ENCODE results near the gene PPP1R18. TPM values are rescaled to one million over a fixed set of nuclear protein-coding genes. Genes with fewer than 3 reads are reported as not detected.

PPP1R18 gene
- total RNA-seq, 2 donors from 2014 or later = 12.2 to 21.9 TPM

DNA sequence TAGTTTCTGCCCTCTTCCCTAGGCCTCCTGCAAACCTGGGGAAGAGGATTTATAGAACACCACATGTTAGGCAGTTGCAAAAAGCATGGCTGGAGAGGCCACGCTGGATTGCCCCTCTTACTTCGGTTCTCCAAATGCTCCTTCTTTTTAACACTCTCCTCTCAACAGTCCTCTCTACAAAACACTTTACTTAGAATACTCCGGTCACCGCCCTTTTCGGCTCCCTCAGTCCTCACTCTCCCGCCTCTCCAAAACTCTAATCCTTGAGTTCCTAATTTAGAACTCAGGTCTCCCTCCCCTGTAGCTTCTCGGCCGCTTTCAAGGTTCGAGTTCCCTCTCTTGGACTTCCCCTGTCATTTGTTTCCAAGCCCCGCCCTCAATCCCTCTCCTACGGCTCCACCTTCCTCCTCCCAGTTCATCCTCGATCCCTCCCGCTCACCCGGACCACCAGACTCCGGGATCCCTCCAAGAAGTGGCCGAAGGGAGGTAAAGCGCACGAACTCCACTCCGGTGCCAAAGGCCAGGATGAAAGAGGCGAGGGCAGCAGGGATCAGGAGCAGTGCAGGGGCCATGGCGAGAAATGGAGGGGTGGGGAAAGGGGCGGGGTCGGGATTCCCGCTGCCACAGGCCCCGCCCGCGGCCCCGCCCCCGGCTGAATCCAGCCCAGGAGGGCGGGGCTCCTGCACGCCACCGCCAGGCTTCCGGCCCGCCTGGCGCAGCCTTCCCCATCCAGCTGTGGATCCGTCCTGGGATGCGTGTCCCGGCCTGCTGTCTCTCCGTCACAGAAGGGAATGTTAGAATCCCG is 4.2 kb upstream of the PPP1R18 start, which contains the start of gene NRM:
NRM (minus strand) TSS at position 582 of the 805 bp plus-strand sequence; CDS start at position 572, 10 bp downstream.
- WGBS = under 1% methylated on average over 40 of the region's 40 CpGs
- DNase-seq (ENCODE audit: low spot score) = peak; percentile 87
- intact Hi-C loops (cut with DNase I) = no loop called here

DNA sequence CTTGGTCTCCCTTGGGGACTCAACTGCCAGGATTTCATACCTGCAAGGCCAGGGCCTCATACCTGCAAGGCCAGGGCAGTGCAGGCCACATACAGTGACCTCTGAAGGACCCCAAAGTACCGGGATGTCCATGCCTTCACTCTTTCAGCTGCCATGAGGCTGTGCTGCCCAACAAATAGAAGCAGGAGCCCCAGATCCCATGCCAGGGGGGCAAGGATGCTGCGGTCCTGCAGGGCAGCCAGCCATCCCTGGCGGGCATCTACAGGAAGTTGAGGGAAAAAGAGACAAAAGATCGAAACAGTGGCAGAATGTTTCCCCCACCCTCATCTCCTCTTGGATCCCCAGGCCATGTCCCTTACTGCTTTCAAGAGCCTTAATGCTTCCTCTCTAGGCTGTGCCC is 3.5 kb upstream of the PPP1R18 start:
- Histone ChIP-seq H3K4me3 (peak overlapping the region in 1 of 2 donors; percentile 52), H3K9me3 (no peaks in the 10 kb centered on the region), H3K36me3 (no peaks in the 10 kb centered on the region), H3K27ac (peak overlapping the region; percentile 85 to 86), H3K4me1 (replicated peaks) (no peaks in the 10 kb centered on the region), H3K27me3 (replicated peaks; ENCODE audit: insufficient read depth) (no peaks in the 10 kb centered on the region)
- intact Hi-C loops (cut with DNase I) = loop anchor here (5.0 kb wide), 1 partner anchor 73 kb away; the partner anchor contains the start of genes MRPS18B and PPP1R10
- WGBS = 14% methylated on average over 4 of the region's 4 CpGs
- TF ChIP-seq, protein P1, sequence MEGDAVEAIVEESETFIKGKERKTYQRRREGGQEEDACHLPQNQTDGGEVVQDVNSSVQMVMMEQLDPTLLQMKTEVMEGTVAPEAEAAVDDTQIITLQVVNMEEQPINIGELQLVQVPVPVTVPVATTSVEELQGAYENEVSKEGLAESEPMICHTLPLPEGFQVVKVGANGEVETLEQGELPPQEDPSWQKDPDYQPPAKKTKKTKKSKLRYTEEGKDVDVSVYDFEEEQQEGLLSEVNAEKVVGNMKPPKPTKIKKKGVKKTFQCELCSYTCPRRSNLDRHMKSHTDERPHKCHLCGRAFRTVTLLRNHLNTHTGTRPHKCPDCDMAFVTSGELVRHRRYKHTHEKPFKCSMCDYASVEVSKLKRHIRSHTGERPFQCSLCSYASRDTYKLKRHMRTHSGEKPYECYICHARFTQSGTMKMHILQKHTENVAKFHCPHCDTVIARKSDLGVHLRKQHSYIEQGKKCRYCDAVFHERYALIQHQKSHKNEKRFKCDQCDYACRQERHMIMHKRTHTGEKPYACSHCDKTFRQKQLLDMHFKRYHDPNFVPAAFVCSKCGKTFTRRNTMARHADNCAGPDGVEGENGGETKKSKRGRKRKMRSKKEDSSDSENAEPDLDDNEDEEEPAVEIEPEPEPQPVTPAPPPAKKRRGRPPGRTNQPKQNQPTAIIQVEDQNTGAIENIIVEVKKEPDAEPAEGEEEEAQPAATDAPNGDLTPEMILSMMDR (IDR thresholded peaks at IDR 0.05) = no peak
- TF ChIP-seq POLR2AphosphoS5 (IDR thresholded peaks at IDR 0.05) (no peak), POLR2A (IDR thresholded peaks at IDR 0.05) (no peak)
- DNase-seq (ENCODE audit: low spot score) = no peak

More for the DNA sequence above, 4.2 kb upstream of the PPP1R18 start, which contains the start of gene NRM:
- peak; percentile 78 for TF ChIP-seq POLR2AphosphoS5 (IDR thresholded peaks at IDR 0.05)
- TF ChIP-seq POLR2A (IDR thresholded peaks at IDR 0.05) = peak; percentile 22
- TF ChIP-seq, protein P1 (IDR thresholded peaks at IDR 0.05) = peak in 2 of 4 experiments; percentile 13 to 19
- no peaks in the 10 kb centered on the region for H3K9me3 ChIP-seq
- H3K36me3 ChIP-seq = no peaks in the 10 kb centered on the region
- H3K27ac ChIP-seq = peak within 1 kb of the TSS; percentile 85 to 86
- H3K4me3 ChIP-seq = peak within 1 kb of the TSS; percentile 50 to 52
- no peaks in the 10 kb centered on the region for H3K4me1 ChIP-seq (replicated peaks)
- H3K27me3 ChIP-seq (replicated peaks; ENCODE audit: insufficient read depth) = no peaks in the 10 kb centered on the region

DNA sequence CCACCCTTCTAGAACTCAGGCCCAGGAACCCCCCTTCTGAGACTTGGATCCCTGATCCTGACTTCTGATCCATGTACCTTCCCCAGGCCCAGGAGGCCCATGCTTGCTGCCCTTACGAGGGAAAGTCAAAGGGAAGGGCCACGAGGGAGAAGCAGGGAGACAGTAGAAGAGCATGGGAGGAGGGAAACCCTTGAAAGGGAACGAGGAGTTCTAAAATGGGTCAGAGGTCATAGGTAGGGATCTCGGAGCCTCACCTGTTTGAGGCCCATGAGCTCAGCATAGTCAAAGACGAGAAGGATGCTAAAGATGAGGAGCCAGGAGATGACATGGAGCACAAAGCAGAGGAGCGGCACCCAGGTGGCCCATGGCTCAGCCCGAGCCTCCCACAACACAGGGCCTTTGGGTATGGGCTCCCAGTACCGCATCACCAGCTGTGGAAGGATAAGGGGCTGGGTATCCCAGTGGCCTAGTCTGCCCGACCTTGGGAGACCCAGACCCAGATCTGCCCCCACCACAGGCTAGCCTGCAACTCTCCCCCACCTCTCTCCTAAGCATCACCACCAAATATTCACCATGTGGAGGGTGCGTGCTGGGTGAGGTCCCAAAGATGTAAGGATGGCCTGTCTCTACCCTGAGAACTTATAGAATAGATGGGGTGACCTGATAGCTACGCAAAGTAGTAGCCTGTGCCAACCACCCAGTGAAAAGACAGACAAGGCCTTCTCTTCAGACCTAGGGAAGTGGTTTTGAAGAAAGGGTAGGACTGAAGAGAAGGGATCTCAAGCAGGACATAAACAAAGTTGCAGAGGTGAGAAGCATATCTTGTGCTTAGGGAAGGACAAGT is 2.8 kb upstream of the PPP1R18 start:
- TF ChIP-seq POLR2A (IDR thresholded peaks at IDR 0.05) (no peak), POLR2AphosphoS5 (IDR thresholded peaks at IDR 0.05) (no peak)
- TF ChIP-seq, protein P1 (IDR thresholded peaks at IDR 0.05) = no peak
- 84% methylated on average over 11 of the region's 11 CpGs for WGBS
- intact Hi-C loops (cut with DNase I) = loop anchor here (5.0 kb wide), 1 partner anchor 72 kb away; the partner anchor contains the start of genes MRPS18B and PPP1R10
- Histone ChIP-seq H3K27ac (peak overlapping the region; percentile 86 to 97), H3K9me3 (no peaks in the 10 kb centered on the region), H3K36me3 (no peaks in the 10 kb centered on the region), H3K27me3 (replicated peaks; ENCODE audit: insufficient read depth) (no peaks in the 10 kb centered on the region), H3K4me3 (no peak overlapping the region), H3K4me1 (replicated peaks) (peaks cover 2% of the 10 kb centered on the region)
- no peak for DNase-seq (ENCODE audit: low spot score)

DNA sequence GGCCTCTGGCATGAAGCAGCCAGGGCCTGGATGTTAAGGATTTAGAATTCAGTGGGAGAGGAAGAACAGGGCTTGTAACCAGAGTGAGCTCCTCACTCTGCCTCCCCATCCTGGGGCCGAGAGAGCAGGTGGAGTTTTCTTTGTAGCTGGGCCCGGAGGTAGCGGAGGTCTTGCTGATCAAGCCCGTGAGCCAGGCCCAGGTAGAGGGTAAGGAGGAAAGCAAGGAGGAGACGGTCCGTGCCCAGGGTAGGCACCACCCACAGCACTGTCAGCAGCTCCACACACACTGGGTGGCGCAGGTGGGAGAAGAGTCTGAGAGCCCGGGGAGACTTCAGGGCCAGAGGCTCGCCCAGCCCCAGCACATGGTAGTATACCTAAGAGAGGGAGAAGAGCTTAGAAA is 2.1 kb upstream of the PPP1R18 start:
- no peaks in the 10 kb centered on the region for H3K36me3 ChIP-seq

More for the DNA sequence above, 2.1 kb upstream of the PPP1R18 start:
- intact Hi-C loops (cut with DNase I) = loop anchor here (5.0 kb wide), 1 partner anchor 71 kb away; the partner anchor contains the start of genes MRPS18B and PPP1R10
- peaks cover 4% of the 10 kb centered on the region for H3K4me1 ChIP-seq (replicated peaks)
- H3K9me3 ChIP-seq = no peaks in the 10 kb centered on the region
- TF ChIP-seq, protein P1 (IDR thresholded peaks at IDR 0.05) = no peak
- no peak for TF ChIP-seq POLR2AphosphoS5 (IDR thresholded peaks at IDR 0.05)
- no peak for TF ChIP-seq POLR2A (IDR thresholded peaks at IDR 0.05)
- peak overlapping the region in 1 of 2 donors; percentile 97 for H3K27ac ChIP-seq
- H3K27me3 ChIP-seq (replicated peaks; ENCODE audit: insufficient read depth) = no peaks in the 10 kb centered on the region
- WGBS = 80% methylated on average over 9 of the region's 9 CpGs
- H3K4me3 ChIP-seq = no peak overlapping the region
- DNase-seq (ENCODE audit: low spot score) = no peak
